ENCODE results near the gene RASA3. TPM values are rescaled to one million over a fixed set of nuclear protein-coding genes. Genes with fewer than 3 reads are reported as not detected.

The RASA3 gene
- total and polyA plus RNA-seq, 2 of the 8 experiments (the other 6 are each of a cell fraction or from before 2014, with no cell fraction given): 7.5 to 21.9 TPM

- Histone ChIP-seq H3K4ac (replicated peaks; ENCODE audit: insufficient read length, low read depth, low read length) (no peak overlapping the region), H2BK5ac (ENCODE audit: low read depth, low read length) (no peak overlapping the region), H2AK5ac (ENCODE audit: low read depth, low read length) (no peak overlapping the region), H3K4me1 (replicated peaks in 1 of 4; ENCODE audit: control insufficient read depth in 3 of 4, insufficient read depth in 4 of 4, low read length in 3 of 4) (peaks cover 0 to 2% (median 0%) of the 10 kb centered on the region in 4 experiments; a peak in 3 of 7 replicates), H3K4me2 (ENCODE audit: insufficient read depth in 1 of 2, low read depth in 2 of 2, low read length in 2 of 2) (no peak overlapping the region), H3K56ac (replicated peaks; ENCODE audit: insufficient read length, low read depth, low read length) (no peak overlapping the region), H4K20me1 (replicated peaks in 1 of 2; ENCODE audit: control insufficient read depth in 1 of 2, insufficient read depth in 2 of 2, low read length in 2 of 2) (peaks cover 0 to under 1% of the 10 kb centered on the region in 2 experiments), H3K23ac (ENCODE audit: insufficient read length) (no peak overlapping the region), H3K79me2 (ENCODE audit: control insufficient read depth in 1 of 2, insufficient read depth in 2 of 2, low read length in 2 of 2) (no peaks in the 10 kb centered on the region), H4K91ac (replicated peaks; ENCODE audit: insufficient read length, low read length) (no peak overlapping the region), H3K18ac (ENCODE audit: extremely low read depth, low read length) (no peak overlapping the region), H2BK12ac (ENCODE audit: low read depth, low read length) (no peak overlapping the region), H2BK20ac (ENCODE audit: low read length) (no peak overlapping the region), H2BK120ac (replicated peaks; ENCODE audit: low read depth, low read length) (no peak overlapping the region), H3K27me3 (replicated peaks in 1 of 4; ENCODE audit: control insufficient read depth in 3 of 4, extremely low read depth in 1 of 4, insufficient read depth in 3 of 4, low read length in 3 of 4) (no peaks in the 10 kb centered on the region; a peak in 1 of 7 replicates), H4K5ac (ENCODE audit: insufficient read length, low read depth, low read length) (no peak overlapping the region), H2AFZ (ENCODE audit: low read length) (peak overlapping the region; percentile 89), H3K79me1 (ENCODE audit: low read depth, low read length) (no peaks in the 10 kb centered on the region), H3K4me3 (ENCODE audit: extremely low read depth in 1 of 4, insufficient read depth in 2 of 4, low read depth in 3 of 4, low read length in 4 of 4) (no peak overlapping the region), H3K27ac (ENCODE audit: low read depth, low read length) (no peak overlapping the region), H3K36me3 (ENCODE audit: control insufficient read depth in 2 of 4, insufficient read depth in 4 of 4, low read length in 3 of 4) (no peaks in the 10 kb centered on the region), H3K9me3 (ENCODE audit: insufficient read depth in 2 of 2, low read depth in 1 of 2, low read length in 1 of 2) (no peaks in the 10 kb centered on the region), H3K9ac (replicated peaks in 1 of 4; ENCODE audit: extremely low read depth in 1 of 4, low read depth in 3 of 4, low read length in 3 of 4) (no peak overlapping the region), H4K8ac (ENCODE audit: extremely low read depth, insufficient read depth, low read length) (no peak overlapping the region), H3K14ac (ENCODE audit: insufficient read length) (no peak overlapping the region), H2BK15ac (ENCODE audit: low read length) (no peak overlapping the region), H3K23me2 (ENCODE audit: low read depth, low read length) (no peaks in the 10 kb centered on the region)
- FAIRE-seq (no peak), DNase-seq (ENCODE audit: low read depth in 1 of 2, low spot score in 2 of 2) (no peak)
- 95% methylated on average over 14 of the region's 14 CpGs; no CpG with 5 or more reads in 1 of the 2 experiments for WGBS, 2 experiments (ENCODE audit: extremely low coverage in 1 of 2, insufficient coverage in 1 of 2, insufficient read length in 1 of 2, insufficient replicate concordance in 2 of 2, low coverage in 1 of 2, low lambda C conversion rate in 2 of 2, missing lambda C conversion rate in 1 of 2)
- POLR2A ChIA-PET (ENCODE audit: partially characterized antibody): interaction anchor here (1.4 kb wide), 1 partner anchor 9 kb away, joined by 3 read pairs; no protein-coding TSS in a partner anchor
- CTCF ChIA-PET (ENCODE audit: partially characterized antibody): interaction anchor here (1.2 kb wide), 1 partner anchor 11 kb away, joined by 3 read pairs; no protein-coding TSS in a partner anchor
- no peak for TF ChIP-seq KDM4A (IDR thresholded peaks at IDR 0.05; ENCODE audit: low read depth, low read length, severe bottlenecking)
- TF ChIP-seq SP4 (IDR thresholded peaks at IDR 0.05; ENCODE audit: low read length): no peak
- TF ChIP-seq POLR2AphosphoS5 (IDR thresholded peaks at IDR 0.05; ENCODE audit: low read depth, low read length): no peak
- no peak for TF ChIP-seq CTCF (IDR thresholded peaks at IDR 0.05; ENCODE audit: control extremely low read depth in 1 of 3, insufficient read depth in 1 of 3, low read depth in 1 of 3, low read length in 3 of 3)
- no peak for TF ChIP-seq CEBPB (IDR thresholded peaks at IDR 0.05; ENCODE audit: low read depth, low read length)
- no peak for TF ChIP-seq CHD2 (IDR thresholded peaks at IDR 0.05; ENCODE audit: low read length)
- TF ChIP-seq TAF7 (optimal IDR thresholded peaks at IDR 0.05; ENCODE audit: borderline replicate concordance, low read depth, low read length): no peak
- no peak for TF ChIP-seq KDM1A (IDR thresholded peaks at IDR 0.05; ENCODE audit: borderline replicate concordance, low read length)
- no peak for TF ChIP-seq BRCA1 (IDR thresholded peaks at IDR 0.05; ENCODE audit: low read depth, low read length)
- TF ChIP-seq SP1 (IDR thresholded peaks at IDR 0.05; ENCODE audit: low read depth, low read length): no peak
- no peak for TF ChIP-seq SIRT6 (IDR thresholded peaks at IDR 0.05; ENCODE audit: low read length)
- TF ChIP-seq SRF (IDR thresholded peaks at IDR 0.05; ENCODE audit: low read depth, low read length): no peak
Measured at GRCh38 chr13:113934576-113934975, 197.8 kb downstream of the RASA3 start.
